Measurements from ENCODE around the gene E2F3.

The E2F3 gene

DNA sequence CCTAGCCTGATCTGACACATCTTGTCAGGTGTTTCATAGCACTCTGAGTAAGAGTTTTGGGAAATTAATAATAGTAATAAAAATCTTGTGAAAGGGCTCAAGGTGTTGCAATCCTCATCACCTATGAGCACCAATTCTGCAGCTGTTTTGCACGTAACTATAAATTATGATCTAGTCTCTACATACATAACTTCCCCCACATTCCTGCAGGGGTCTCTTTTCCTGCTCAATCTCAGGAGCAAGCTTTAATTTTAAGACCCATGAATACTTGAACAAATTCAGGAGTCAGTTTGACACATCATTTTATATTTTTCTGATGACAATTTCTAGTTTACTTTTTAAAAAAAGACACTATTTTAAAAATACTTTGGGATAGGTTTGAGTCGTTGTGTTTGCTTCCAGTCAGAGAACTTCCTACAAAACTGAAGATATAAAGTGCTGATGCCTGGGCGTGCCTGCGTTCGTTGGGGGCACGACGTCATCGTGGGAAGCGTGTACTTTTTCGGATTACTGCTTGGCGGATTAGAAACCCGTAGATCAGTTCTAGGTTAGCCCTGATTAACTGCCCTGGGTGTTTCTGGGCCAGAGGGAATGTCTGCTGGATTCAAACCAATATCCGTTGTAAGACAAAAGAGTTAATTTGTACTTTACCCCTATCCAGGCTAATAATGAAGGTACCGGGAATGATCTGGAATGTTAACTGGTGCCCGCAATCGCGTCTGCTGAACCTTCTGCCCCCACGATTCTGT, 1.0 kb upstream of the E2F3 start:
- Histone ChIP-seq H3K36me3 (ENCODE audit: control insufficient read depth, insufficient read depth, low read length) (no peaks in the 10 kb centered on the region), H3K4me3 (ENCODE audit: insufficient read depth, low read depth, low read length, poor library complexity, severe bottlenecking) (peak overlapping the region; percentile 66), H3K4me1 (ENCODE audit: control insufficient read depth, insufficient read depth, low read length, poor library complexity, severe bottlenecking) (peaks cover 11% of the 10 kb centered on the region), H3K27me3 (replicated peaks; ENCODE audit: control insufficient read depth, insufficient read depth, low read length, poor library complexity, severe bottlenecking) (no peaks in the 10 kb centered on the region), H3K9me3 (ENCODE audit: control insufficient read depth, low read length) (no peaks in the 10 kb centered on the region), H3K27ac (ENCODE audit: insufficient read depth, low read length, poor library complexity, severe bottlenecking) (no peak overlapping the region)
- DNase-seq, result peak; percentile 14 to 17 (median 17)

DNA sequence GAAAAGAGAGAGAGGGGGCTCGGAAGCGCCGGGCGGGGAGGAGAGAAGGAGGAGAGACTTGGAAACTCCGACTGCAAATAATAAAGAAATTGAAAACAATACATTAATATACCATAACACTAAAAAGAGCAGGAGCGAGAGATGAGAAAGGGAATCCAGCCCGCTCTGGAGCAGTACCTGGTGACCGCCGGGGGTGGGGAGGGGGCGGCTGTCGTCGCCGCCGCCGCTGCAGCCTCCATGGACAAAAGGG, 338 bp downstream of the E2F3 start:
- Histone ChIP-seq H3K36me3 (ENCODE audit: control insufficient read depth, insufficient read depth, low read length) (no peaks in the 10 kb centered on the region), H3K27me3 (replicated peaks; ENCODE audit: control insufficient read depth, insufficient read depth, low read length, poor library complexity, severe bottlenecking) (no peaks in the 10 kb centered on the region), H3K4me1 (ENCODE audit: control insufficient read depth, insufficient read depth, low read length, poor library complexity, severe bottlenecking) (peaks cover 11% of the 10 kb centered on the region), H3K27ac (ENCODE audit: insufficient read depth, low read length, poor library complexity, severe bottlenecking) (peak overlapping the region; percentile 85), H3K4me3 (ENCODE audit: insufficient read depth, low read depth, low read length, poor library complexity, severe bottlenecking) (peak overlapping the region; percentile 81), H3K9me3 (ENCODE audit: control insufficient read depth, low read length) (no peaks in the 10 kb centered on the region)
- no peak for DNase-seq

DNA sequence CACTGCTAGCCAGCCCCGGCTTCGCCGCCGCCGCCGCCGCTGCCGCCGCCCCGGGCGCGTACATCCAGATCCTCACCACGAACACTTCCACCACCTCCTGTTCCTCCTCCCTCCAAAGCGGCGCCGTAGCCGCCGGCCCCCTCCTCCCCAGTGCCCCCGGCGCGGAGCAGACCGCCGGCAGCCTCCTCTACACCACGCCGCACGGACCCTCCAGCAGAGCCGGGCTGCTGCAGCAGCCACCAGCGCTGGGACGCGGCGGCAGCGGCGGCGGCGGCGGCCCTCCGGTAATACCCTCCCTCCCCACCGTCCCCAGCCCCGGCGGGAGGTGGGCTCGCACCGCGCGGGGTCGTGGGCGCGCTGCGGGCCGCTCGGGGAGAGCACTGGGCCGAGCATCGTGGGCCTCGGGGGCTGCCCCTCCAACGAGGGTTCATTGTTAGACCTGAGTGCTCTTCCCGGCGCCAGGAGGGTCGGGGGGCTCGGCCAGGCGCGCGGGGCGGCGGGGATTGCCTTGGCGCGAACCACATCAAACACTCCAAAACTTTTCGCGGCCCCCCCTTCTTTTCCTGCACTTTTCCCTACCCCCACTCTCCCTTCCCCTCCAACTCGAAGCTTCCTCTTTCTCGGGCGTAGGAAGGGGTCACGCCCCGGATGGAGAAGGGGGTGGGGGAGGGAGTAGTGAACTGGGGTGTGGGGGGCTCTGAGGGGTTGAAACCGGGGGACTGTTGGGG, 827 bp downstream of the E2F3 start:
- Histone ChIP-seq H3K4me1 (ENCODE audit: control insufficient read depth, insufficient read depth, low read length, poor library complexity, severe bottlenecking) (peaks cover 11% of the 10 kb centered on the region), H3K27me3 (replicated peaks; ENCODE audit: control insufficient read depth, insufficient read depth, low read length, poor library complexity, severe bottlenecking) (no peaks in the 10 kb centered on the region), H3K4me3 (ENCODE audit: insufficient read depth, low read depth, low read length, poor library complexity, severe bottlenecking) (peak overlapping the region; percentile 81), H3K9me3 (ENCODE audit: control insufficient read depth, low read length) (no peaks in the 10 kb centered on the region), H3K27ac (ENCODE audit: insufficient read depth, low read length, poor library complexity, severe bottlenecking) (peak overlapping the region; percentile 85), H3K36me3 (ENCODE audit: control insufficient read depth, insufficient read depth, low read length) (no peaks in the 10 kb centered on the region)
- DNase-seq, result peak; percentile 15 to 32 (median 23)

DNA sequence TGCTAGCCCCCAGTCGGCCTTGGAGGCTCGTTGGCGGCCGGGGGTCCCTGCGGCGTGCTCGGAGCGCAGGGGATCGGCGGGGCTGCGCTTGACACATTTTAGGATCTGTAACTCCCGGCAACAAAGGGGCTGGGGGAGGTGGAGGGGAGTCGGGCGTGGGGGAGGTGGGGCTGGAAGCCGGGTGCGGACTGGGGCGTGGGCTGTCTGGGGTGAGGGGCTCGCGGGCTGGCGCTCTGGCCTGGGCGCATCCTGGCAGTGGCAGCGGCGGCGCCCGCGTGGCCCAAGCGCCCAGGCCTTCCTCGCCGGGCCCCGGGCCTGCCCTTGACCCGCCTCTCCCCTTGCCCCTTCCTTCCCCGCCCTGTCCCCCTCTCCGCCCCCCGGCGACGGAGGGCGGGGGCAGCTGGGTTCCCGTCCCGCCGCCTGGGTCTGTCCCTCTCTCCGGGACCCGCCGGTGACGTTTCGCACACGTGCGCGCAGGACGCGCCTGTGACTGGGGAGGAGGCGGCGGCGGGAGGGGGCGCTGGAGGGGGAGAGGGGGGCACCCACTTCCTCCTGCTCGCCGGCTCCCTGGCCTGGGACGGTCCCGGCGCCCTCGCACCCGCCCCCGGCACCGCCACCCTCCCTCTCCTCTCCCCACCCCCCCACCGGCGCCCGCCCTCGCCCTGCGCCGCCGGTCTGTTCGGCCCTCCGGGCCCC, 1.5 kb downstream of the E2F3 start:
- peak overlapping the region; percentile 85 for H3K27ac ChIP-seq (ENCODE audit: insufficient read depth, low read length, poor library complexity, severe bottlenecking)
- H3K4me3 ChIP-seq (ENCODE audit: insufficient read depth, low read depth, low read length, poor library complexity, severe bottlenecking), result peak overlapping the region; percentile 81
- H3K27me3 ChIP-seq (replicated peaks; ENCODE audit: control insufficient read depth, insufficient read depth, low read length, poor library complexity, severe bottlenecking), result no peaks in the 10 kb centered on the region
- peak; percentile 76 to 83 (median 82) for DNase-seq
- H3K9me3 ChIP-seq (ENCODE audit: control insufficient read depth, low read length), result no peaks in the 10 kb centered on the region
- peaks cover 11% of the 10 kb centered on the region for H3K4me1 ChIP-seq (ENCODE audit: control insufficient read depth, insufficient read depth, low read length, poor library complexity, severe bottlenecking)
- no peaks in the 10 kb centered on the region for H3K36me3 ChIP-seq (ENCODE audit: control insufficient read depth, insufficient read depth, low read length)

DNA sequence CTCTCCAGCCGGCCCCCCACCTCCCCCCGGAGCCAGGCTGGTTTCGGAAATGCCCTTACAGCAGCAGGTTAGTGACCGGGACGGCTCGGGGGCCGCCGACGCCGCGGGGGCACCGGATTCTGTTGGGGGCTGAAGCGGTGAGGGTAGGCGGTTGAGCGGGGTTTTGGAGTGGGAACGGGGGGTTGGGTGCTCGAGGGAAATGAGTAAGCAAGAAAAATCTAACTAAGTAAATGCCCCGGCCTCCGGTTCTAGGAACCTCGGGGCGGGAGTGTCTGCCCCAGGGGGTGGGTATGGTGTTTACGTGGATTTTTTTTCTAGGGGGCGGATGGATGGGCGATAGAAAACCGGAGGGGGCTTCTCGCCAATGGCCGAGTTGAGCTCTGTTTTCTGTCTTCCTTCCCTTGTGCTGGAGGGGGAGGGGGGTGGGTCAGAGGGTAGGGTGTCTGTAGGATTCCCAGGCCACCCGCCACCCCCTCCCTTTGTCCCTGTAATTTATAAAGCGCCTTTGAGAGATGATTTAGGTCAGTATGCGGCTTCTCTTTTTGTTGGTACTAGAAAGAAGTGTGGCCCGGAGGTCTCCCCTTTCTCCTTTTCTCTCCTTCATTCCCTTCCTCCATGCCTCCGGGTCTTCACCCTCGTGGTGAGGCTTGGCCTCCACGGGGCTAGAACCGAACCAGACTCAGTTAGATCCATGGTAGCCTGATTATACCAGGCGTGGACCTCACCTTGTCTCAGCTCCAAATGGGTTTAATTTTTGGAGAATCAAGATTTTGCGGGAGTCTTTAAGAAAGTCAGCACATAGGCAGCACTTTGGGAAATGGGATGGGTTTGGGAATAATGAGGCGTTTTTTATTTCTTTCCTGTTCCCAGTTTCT, 2.3 kb downstream of the E2F3 start:
- DNase-seq, result peak in 2 of 3 donors; percentile 59 to 63
- Histone ChIP-seq H3K27me3 (replicated peaks; ENCODE audit: control insufficient read depth, insufficient read depth, low read length, poor library complexity, severe bottlenecking) (no peaks in the 10 kb centered on the region), H3K4me3 (ENCODE audit: insufficient read depth, low read depth, low read length, poor library complexity, severe bottlenecking) (peak overlapping the region; percentile 81), H3K27ac (ENCODE audit: insufficient read depth, low read length, poor library complexity, severe bottlenecking) (peak overlapping the region; percentile 85), H3K4me1 (ENCODE audit: control insufficient read depth, insufficient read depth, low read length, poor library complexity, severe bottlenecking) (peaks cover 15% of the 10 kb centered on the region), H3K9me3 (ENCODE audit: control insufficient read depth, low read length) (no peaks in the 10 kb centered on the region), H3K36me3 (ENCODE audit: control insufficient read depth, insufficient read depth, low read length) (no peaks in the 10 kb centered on the region)

DNA sequence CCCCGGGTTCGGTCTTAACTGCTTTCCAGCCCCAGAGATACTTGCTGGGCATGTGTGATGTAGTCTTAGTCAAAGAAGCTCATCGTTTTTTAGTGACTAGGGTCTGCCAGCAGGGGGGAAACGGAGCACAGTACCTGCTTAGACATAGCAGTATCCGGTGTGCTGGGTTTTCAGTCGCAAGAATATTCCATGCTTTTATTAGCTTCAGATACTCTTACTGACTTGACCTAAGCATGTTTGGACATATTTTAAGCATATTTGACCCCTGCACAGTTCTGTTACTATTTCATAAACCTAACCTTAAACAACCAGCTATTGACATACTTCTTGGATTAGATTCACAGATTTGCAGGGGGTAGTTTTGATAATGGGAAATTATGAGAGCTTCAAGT, 3.0 kb downstream of the E2F3 start:
- Histone ChIP-seq H3K36me3 (ENCODE audit: control insufficient read depth, insufficient read depth, low read length) (no peaks in the 10 kb centered on the region), H3K27ac (ENCODE audit: insufficient read depth, low read length, poor library complexity, severe bottlenecking) (peak overlapping the region; percentile 85), H3K4me3 (ENCODE audit: insufficient read depth, low read depth, low read length, poor library complexity, severe bottlenecking) (peak overlapping the region; percentile 81), H3K4me1 (ENCODE audit: control insufficient read depth, insufficient read depth, low read length, poor library complexity, severe bottlenecking) (peaks cover 15% of the 10 kb centered on the region), H3K9me3 (ENCODE audit: control insufficient read depth, low read length) (no peaks in the 10 kb centered on the region), H3K27me3 (replicated peaks; ENCODE audit: control insufficient read depth, insufficient read depth, low read length, poor library complexity, severe bottlenecking) (no peaks in the 10 kb centered on the region)
- DNase-seq, result peak; percentile 35 to 50 (median 40)

DNA sequence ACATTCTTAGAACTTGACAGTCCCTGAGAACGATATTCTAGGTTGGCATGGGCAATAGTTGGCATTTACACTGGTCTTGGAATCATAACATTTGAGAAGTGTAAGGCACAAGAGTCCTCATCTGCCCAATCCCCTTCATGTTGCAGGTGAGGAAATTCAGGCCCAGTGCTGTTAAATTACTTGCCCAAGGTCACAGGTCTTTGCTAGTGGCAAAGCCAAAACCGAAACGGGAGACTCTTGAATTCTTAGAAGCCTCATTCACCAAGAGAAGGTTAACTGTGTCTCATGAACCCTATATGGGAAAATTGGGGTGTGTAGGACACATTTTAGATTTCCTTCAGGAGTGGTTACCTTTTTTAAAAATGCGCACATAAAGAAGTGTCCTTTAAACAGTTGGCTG, 7.2 kb downstream of the E2F3 start:
- no peaks in the 10 kb centered on the region for H3K27me3 ChIP-seq (replicated peaks; ENCODE audit: control insufficient read depth, insufficient read depth, low read length, poor library complexity, severe bottlenecking)
- no peak for DNase-seq
- H3K36me3 ChIP-seq (ENCODE audit: control insufficient read depth, insufficient read depth, low read length), result no peaks in the 10 kb centered on the region
- H3K9me3 ChIP-seq (ENCODE audit: control insufficient read depth, low read length), result no peaks in the 10 kb centered on the region
- H3K4me3 ChIP-seq (ENCODE audit: insufficient read depth, low read depth, low read length, poor library complexity, severe bottlenecking), result no peak overlapping the region
- H3K4me1 ChIP-seq (ENCODE audit: control insufficient read depth, insufficient read depth, low read length, poor library complexity, severe bottlenecking), result peaks cover 20% of the 10 kb centered on the region
- H3K27ac ChIP-seq (ENCODE audit: insufficient read depth, low read length, poor library complexity, severe bottlenecking), result no peak overlapping the region

DNA sequence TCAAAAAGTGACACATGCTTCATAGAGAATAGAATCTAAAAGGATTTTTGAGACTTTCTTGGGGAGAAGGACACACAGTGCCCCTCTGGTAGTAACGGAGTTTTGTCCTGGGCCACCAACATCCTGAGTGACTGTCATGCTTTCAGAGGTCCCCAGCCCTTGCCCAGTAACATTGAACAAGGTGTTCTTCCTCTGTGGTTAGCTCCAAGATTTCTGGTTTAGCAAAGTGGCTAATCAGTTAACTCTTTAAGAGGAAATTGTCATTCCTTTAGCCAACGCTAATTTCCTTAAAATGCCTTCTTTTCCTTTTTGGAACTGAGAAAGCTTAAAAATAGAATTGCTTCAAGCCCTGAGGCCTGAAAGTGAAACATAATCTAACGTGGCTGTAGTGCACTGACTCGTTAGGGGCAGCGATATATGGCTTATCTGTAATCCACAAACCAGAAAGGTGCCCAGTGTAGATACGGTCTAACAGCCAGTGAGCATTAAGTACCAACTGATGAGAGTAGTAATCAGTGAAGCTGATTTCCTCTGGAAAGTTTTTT, 7.8 kb downstream of the E2F3 start:
- Histone ChIP-seq H3K9me3 (ENCODE audit: control insufficient read depth, low read length) (no peaks in the 10 kb centered on the region), H3K4me1 (ENCODE audit: control insufficient read depth, insufficient read depth, low read length, poor library complexity, severe bottlenecking) (peaks cover 13% of the 10 kb centered on the region), H3K27ac (ENCODE audit: insufficient read depth, low read length, poor library complexity, severe bottlenecking) (no peak overlapping the region), H3K4me3 (ENCODE audit: insufficient read depth, low read depth, low read length, poor library complexity, severe bottlenecking) (peak overlapping the region; percentile 11), H3K27me3 (replicated peaks; ENCODE audit: control insufficient read depth, insufficient read depth, low read length, poor library complexity, severe bottlenecking) (no peaks in the 10 kb centered on the region), H3K36me3 (ENCODE audit: control insufficient read depth, insufficient read depth, low read length) (no peaks in the 10 kb centered on the region)
- no peak for DNase-seq

DNA sequence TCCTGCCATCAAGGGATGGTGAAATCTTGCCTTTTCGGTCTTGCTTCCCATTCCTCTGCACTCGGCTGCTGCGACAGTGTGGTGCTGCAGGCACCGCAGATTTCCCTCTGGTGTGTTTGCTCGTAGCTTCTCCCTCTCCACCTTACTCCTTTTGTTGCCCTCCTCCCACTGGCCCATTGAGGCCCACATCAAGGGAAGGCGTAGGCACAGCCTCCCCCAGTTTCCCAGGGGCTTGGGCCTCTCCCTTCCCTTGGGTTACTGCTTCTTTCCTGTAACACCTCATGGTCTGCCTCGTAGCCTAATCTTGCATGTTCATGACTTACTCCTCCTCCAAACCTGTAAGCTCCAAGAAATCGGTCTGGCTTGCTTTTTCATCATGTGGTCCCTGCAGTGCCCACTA, 9.9 kb downstream of the E2F3 start:
- H3K27ac ChIP-seq (ENCODE audit: insufficient read depth, low read length, poor library complexity, severe bottlenecking), result no peak overlapping the region
- H3K36me3 ChIP-seq (ENCODE audit: control insufficient read depth, insufficient read depth, low read length), result no peaks in the 10 kb centered on the region
- no peak for DNase-seq
- H3K27me3 ChIP-seq (replicated peaks; ENCODE audit: control insufficient read depth, insufficient read depth, low read length, poor library complexity, severe bottlenecking), result no peaks in the 10 kb centered on the region
- peaks cover 10% of the 10 kb centered on the region for H3K4me1 ChIP-seq (ENCODE audit: control insufficient read depth, insufficient read depth, low read length, poor library complexity, severe bottlenecking)
- no peaks in the 10 kb centered on the region for H3K9me3 ChIP-seq (ENCODE audit: control insufficient read depth, low read length)
- no peak overlapping the region for H3K4me3 ChIP-seq (ENCODE audit: insufficient read depth, low read depth, low read length, poor library complexity, severe bottlenecking)
